ENCODE data around the gene MCF2L2. TPM values are rescaled to one million over a fixed set of nuclear protein-coding genes. Genes with fewer than 3 reads are reported as not detected.
"Not testable (repeated sequence)": the region's sequence is repeated elsewhere in the genome, so short reads cannot be mapped to it uniquely, and the experiment has no call there.

Gene MCF2L2
- polyA plus RNA-seq, 12 donors: 0.05 to 0.62 (median 0.38) TPM; not detected in 2

- DNase-seq: no peak
These were observed 15.3 kb upstream of the MCF2L2 start for GRCh38 chr3:183443395-183444385.

- no peak for DNase-seq
These were observed 14.6 kb upstream of the MCF2L2 start for GRCh38 chr3:183442994-183443393.

GRCh38 chr3:183440521-183440920 lies 12.1 kb upstream of the MCF2L2 start:
- DNase-seq: not testable (repeated sequence)

GRCh38 chr3:183439515-183439914 lies 11.1 kb upstream of the MCF2L2 start:
- no peak for DNase-seq

- DNase-seq: no peak
These were observed 10.3 kb upstream of the MCF2L2 start for GRCh38 chr3:183438735-183439134.

GRCh38 chr3:183437666-183438564 lies 9.5 kb upstream of the MCF2L2 start:
- DNase-seq: no peak

- DNase-seq: no peak
These were observed 8.6 kb upstream of the MCF2L2 start for GRCh38 chr3:183437061-183437460.

GRCh38 chr3:183435661-183436060 lies 7.2 kb upstream of the MCF2L2 start:
- DNase-seq: no peak

GRCh38 chr3:183434992-183435391 lies 6.6 kb upstream of the MCF2L2 start:
- no peak for DNase-seq

GRCh38 chr3:183434503-183434902 lies 6.1 kb upstream of the MCF2L2 start:
- no peak for DNase-seq

GRCh38 chr3:183430325-183430957 lies 2.0 kb upstream of the MCF2L2 start:
- no peak for DNase-seq

- peak; percentile 53 for DNase-seq
These were observed 458 bp downstream of the MCF2L2 start for GRCh38 chr3:183427876-183428446.

GRCh38 chr3:183427196-183427875 lies 1.1 kb downstream of the MCF2L2 start:
- no peak for DNase-seq

- not testable (repeated sequence) for DNase-seq
These were observed 9.6 kb downstream of the MCF2L2 start for GRCh38 chr3:183418807-183419206.

- no peak for DNase-seq
These were observed 17.1 kb downstream of the MCF2L2 start for GRCh38 chr3:183411216-183411922.

- DNase-seq: no peak
These were observed 17.7 kb downstream of the MCF2L2 start for GRCh38 chr3:183410759-183411158.

GRCh38 chr3:183410280-183410679 lies 18.1 kb downstream of the MCF2L2 start:
- DNase-seq: no peak

GRCh38 chr3:183409219-183409618 lies 19.2 kb downstream of the MCF2L2 start:
- no peak for DNase-seq

- DNase-seq: no peak
These were observed 26.7 kb downstream of the MCF2L2 start for GRCh38 chr3:183401678-183402077.

GRCh38 chr3:183400352-183400751 lies 28.1 kb downstream of the MCF2L2 start:
- no peak for DNase-seq

All from muscle of arm (tissue), 12 donors.